Measurements from ENCODE around the gene CDCP2. TPM values are rescaled to one million over a fixed set of nuclear protein-coding genes. Genes with fewer than 3 reads are reported as not detected.

CDCP2 gene
- total and polyA plus RNA-seq, 2 of the 8 experiments (the other 6 are each of a cell fraction or from before 2014, with no cell fraction given): not detected

DNA sequence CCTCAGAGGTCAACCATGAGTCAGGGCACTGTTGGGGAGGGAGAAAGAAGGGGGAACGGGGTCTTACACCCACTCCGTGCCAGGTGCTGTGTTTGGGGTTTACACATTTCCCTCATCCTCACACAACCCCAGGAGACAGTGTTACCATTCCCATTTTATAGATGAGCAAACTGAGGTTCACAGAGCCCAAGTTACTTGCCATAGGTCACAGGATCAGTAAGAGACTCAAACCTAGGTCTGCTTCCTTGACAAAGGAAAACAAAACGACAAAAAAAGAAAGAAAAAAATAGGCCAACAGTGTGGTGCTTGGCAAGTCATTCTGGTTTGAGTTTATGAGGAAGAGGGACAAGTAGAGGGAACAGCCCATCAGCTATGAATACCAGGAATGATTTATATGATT is 16.3 kb upstream of the CDCP2 start:
- no peak overlapping the region for H3K27ac ChIP-seq (ENCODE audit: low read depth, low read length)
- no peak overlapping the region for H3K9ac ChIP-seq (replicated peaks in 1 of 4; ENCODE audit: extremely low read depth in 1 of 4, low read depth in 3 of 4, low read length in 3 of 4)
- no peaks in the 10 kb centered on the region for H3K36me3 ChIP-seq (ENCODE audit: control insufficient read depth in 2 of 4, insufficient read depth in 4 of 4, low read length in 3 of 4)
- no peak overlapping the region for H2BK15ac ChIP-seq (ENCODE audit: low read length)
- no peaks in the 10 kb centered on the region for H3K9me3 ChIP-seq (ENCODE audit: insufficient read depth in 2 of 2, low read depth in 1 of 2, low read length in 1 of 2)
- H4K8ac ChIP-seq (ENCODE audit: extremely low read depth, insufficient read depth, low read length): no peak overlapping the region
- H3K4me1 ChIP-seq (replicated peaks in 1 of 4; ENCODE audit: control insufficient read depth in 3 of 4, insufficient read depth in 4 of 4, low read length in 3 of 4): peaks cover 0 to 7% (median 0%) of the 10 kb centered on the region in 4 experiments; a peak in 1 of 7 replicates
- no peak overlapping the region for H2BK12ac ChIP-seq (ENCODE audit: low read depth, low read length)
- no peak overlapping the region for H2AK5ac ChIP-seq (ENCODE audit: low read depth, low read length)
- no peak overlapping the region for H3K14ac ChIP-seq (ENCODE audit: insufficient read length)
- no peak overlapping the region for H3K4me3 ChIP-seq (ENCODE audit: extremely low read depth in 1 of 4, insufficient read depth in 2 of 4, low read depth in 3 of 4, low read length in 4 of 4)
- H3K27me3 ChIP-seq (replicated peaks in 1 of 4; ENCODE audit: control insufficient read depth in 3 of 4, extremely low read depth in 1 of 4, insufficient read depth in 3 of 4, low read length in 3 of 4): no peaks in the 10 kb centered on the region
- ChIA-PET CTCF (ENCODE audit: partially characterized antibody) (interaction anchor here (1.3 to 3.6 kb wide), 2 partner anchors 12 to 15 kb away, joined by 4 to 20 read pairs; no protein-coding TSS in a partner anchor), POLR2A (ENCODE audit: partially characterized antibody) (interaction anchor here (1.6 kb wide), 1 partner anchor 10 kb away, joined by 3 read pairs; no protein-coding TSS in a partner anchor)
- no peaks in the 10 kb centered on the region for H3K23me2 ChIP-seq (ENCODE audit: low read depth, low read length)
- no peak overlapping the region for H2BK20ac ChIP-seq (ENCODE audit: low read length)
- H3K79me2 ChIP-seq (ENCODE audit: control insufficient read depth in 1 of 2, insufficient read depth in 2 of 2, low read length in 2 of 2): no peaks in the 10 kb centered on the region
- FAIRE-seq: no peak
- H3K18ac ChIP-seq (ENCODE audit: extremely low read depth, low read length): no peak overlapping the region
- H3K4me2 ChIP-seq (ENCODE audit: insufficient read depth in 1 of 2, low read depth in 2 of 2, low read length in 2 of 2): no peak overlapping the region
- no peak for DNase-seq (ENCODE audit: low read depth in 1 of 2, low spot score in 2 of 2)
- H3K4ac ChIP-seq (replicated peaks; ENCODE audit: insufficient read length, low read depth, low read length): no peak overlapping the region
- 89% methylated on average over 3 of the region's 3 CpGs; no CpG with 5 or more reads in 1 of the 2 experiments for WGBS, 2 experiments (ENCODE audit: extremely low coverage in 1 of 2, insufficient coverage in 1 of 2, insufficient read length in 1 of 2, insufficient replicate concordance in 2 of 2, low coverage in 1 of 2, low lambda C conversion rate in 2 of 2, missing lambda C conversion rate in 1 of 2)
- H4K5ac ChIP-seq (ENCODE audit: insufficient read length, low read depth, low read length): no peak overlapping the region
- no peaks in the 10 kb centered on the region for H4K20me1 ChIP-seq (replicated peaks in 1 of 2; ENCODE audit: control insufficient read depth in 1 of 2, insufficient read depth in 2 of 2, low read length in 2 of 2)
- no peak overlapping the region for H3K23ac ChIP-seq (ENCODE audit: insufficient read length)
- H3K56ac ChIP-seq (replicated peaks; ENCODE audit: insufficient read length, low read depth, low read length): no peak overlapping the region
- H4K91ac ChIP-seq (replicated peaks; ENCODE audit: insufficient read length, low read length): no peak overlapping the region
- H3K79me1 ChIP-seq (ENCODE audit: low read depth, low read length): no peaks in the 10 kb centered on the region
- H2AFZ ChIP-seq (ENCODE audit: low read length): no peak overlapping the region
- H2BK5ac ChIP-seq (ENCODE audit: low read depth, low read length): no peak overlapping the region
- H2BK120ac ChIP-seq (replicated peaks; ENCODE audit: low read depth, low read length): no peak overlapping the region
- TF ChIP-seq TAF1 (IDR thresholded peaks at IDR 0.05; ENCODE audit: low read depth, low read length) (no peak), CHD1 (IDR thresholded peaks at IDR 0.05; ENCODE audit: low read depth, low read length) (no peak), RNF2 (IDR thresholded peaks at IDR 0.05; ENCODE audit: borderline replicate concordance, low read depth, low read length, missing control alignments, poor library complexity, severe bottlenecking) (no peak), POU5F1 (IDR thresholded peaks at IDR 0.05; ENCODE audit: low read depth, low read length) (no peak), SAP30 (IDR thresholded peaks at IDR 0.05; ENCODE audit: insufficient read depth, insufficient replicate concordance, low read length) (no peak), BACH1 (IDR thresholded peaks at IDR 0.05; ENCODE audit: low read length) (no peak), ZNF274 (IDR thresholded peaks at IDR 0.05; ENCODE audit: borderline replicate concordance, extremely low read depth, low read length) (no peak), FOSL1 (IDR thresholded peaks at IDR 0.05; ENCODE audit: insufficient read depth, low read depth, low read length) (no peak), RBBP5 (IDR thresholded peaks at IDR 0.05; ENCODE audit: borderline replicate concordance, low read depth, low read length) (no peak), SIRT6 (IDR thresholded peaks at IDR 0.05; ENCODE audit: low read length) (no peak), USF2 (IDR thresholded peaks at IDR 0.05; ENCODE audit: low read length) (no peak), SP1 (IDR thresholded peaks at IDR 0.05; ENCODE audit: low read depth, low read length) (no peak)
- TF ChIP-seq, protein P1, sequence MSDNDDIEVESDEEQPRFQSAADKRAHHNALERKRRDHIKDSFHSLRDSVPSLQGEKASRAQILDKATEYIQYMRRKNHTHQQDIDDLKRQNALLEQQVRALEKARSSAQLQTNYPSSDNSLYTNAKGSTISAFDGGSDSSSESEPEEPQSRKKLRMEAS (IDR thresholded peaks at IDR 0.05): no peak

All from H1 (cell line).